ENCODE measurements around the gene GRAP. TPM values are rescaled to one million over a fixed set of nuclear protein-coding genes. Genes with fewer than 3 reads are reported as not detected.

GRAP gene
- polyA plus RNA-seq, 2 of the 4 experiments (the other 2 are of a cell fraction): 0.19 TPM

DNA sequence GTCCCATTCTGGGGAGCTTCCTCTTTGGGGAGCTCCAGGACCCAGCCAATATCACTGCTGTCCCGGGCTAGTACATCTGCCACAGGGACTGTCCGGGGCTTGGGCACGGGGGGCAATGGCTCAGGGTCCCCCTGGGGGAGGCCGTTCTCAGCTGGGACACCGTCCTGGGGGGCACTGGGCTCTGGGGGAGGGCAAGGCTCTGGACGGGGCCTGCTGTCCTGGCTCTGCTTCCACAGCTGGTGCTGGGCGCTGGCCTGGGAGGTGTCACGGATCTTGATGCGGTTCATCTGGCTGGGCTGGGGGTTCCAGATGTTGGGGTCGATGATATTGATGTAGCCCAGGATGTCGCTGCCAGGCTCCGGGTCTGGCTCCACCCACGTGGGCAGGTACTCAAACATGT is 68.7 kb downstream of the GRAP start:
- ChIA-PET POLR2A (no interaction called here), CTCF (interaction anchor here (0.6 to 20.6 kb wide), 10 partner anchors 9 to 694 kb away, joined by 3 to 215 read pairs (median 4); partner anchors contain the start of gene FAM83G)
- DNase-seq (ENCODE audit: low read depth in 1 of 2, low spot score in 1 of 2): no peak
- TF ChIP-seq FOSL2 (IDR thresholded peaks at IDR 0.05): no peak
- no peak for TF ChIP-seq FOSL2 (CRISPR knock-in tag; IDR thresholded peaks at IDR 0.05)
- TF ChIP-seq GATA3 (IDR thresholded peaks at IDR 0.05; ENCODE audit: borderline replicate concordance): no peak
- TF ChIP-seq POLR2A (IDR thresholded peaks at IDR 0.05; ENCODE audit: low read length): no peak
- TF ChIP-seq MAFK (IDR thresholded peaks at IDR 0.05; ENCODE audit: partially characterized antibody): no peak
- no peak for TF ChIP-seq PBX3 (IDR thresholded peaks at IDR 0.05)
- TF ChIP-seq HEYL (CRISPR knock-in tag; IDR thresholded peaks at IDR 0.05): no peak
- no peak for TF ChIP-seq ZNF302 (CRISPR knock-in tag; IDR thresholded peaks at IDR 0.05)
- no peak for TF ChIP-seq RNF2 (IDR thresholded peaks at IDR 0.05; ENCODE audit: borderline replicate concordance, low read depth)
- no peak for TF ChIP-seq RAD21 (conservative IDR thresholded peaks at IDR 0.05 in 1 of 2, IDR thresholded peaks at IDR 0.05 in 1 of 2)
- TF ChIP-seq ZFP36 (IDR thresholded peaks at IDR 0.05; ENCODE audit: borderline replicate concordance, partially characterized antibody): no peak
- TF ChIP-seq CBX2 (IDR thresholded peaks at IDR 0.05; ENCODE audit: borderline replicate concordance, low read depth): no peak
- TF ChIP-seq, protein P1, sequence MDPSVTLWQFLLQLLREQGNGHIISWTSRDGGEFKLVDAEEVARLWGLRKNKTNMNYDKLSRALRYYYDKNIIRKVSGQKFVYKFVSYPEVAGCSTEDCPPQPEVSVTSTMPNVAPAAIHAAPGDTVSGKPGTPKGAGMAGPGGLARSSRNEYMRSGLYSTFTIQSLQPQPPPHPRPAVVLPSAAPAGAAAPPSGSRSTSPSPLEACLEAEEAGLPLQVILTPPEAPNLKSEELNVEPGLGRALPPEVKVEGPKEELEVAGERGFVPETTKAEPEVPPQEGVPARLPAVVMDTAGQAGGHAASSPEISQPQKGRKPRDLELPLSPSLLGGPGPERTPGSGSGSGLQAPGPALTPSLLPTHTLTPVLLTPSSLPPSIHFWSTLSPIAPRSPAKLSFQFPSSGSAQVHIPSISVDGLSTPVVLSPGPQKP (IDR thresholded peaks at IDR 0.05; ENCODE audit: low read depth, low read length): no peak
- TF ChIP-seq FOSB (CRISPR knock-in tag; IDR thresholded peaks at IDR 0.05): no peak
- TF ChIP-seq E2F6 (IDR thresholded peaks at IDR 0.05; ENCODE audit: borderline replicate concordance, low read depth): no peak
- TF ChIP-seq HOXA7 (CRISPR knock-in tag; IDR thresholded peaks at IDR 0.05): no peak
- no peak for TF ChIP-seq NFE2L2 (conservative IDR thresholded peaks at IDR 0.05; ENCODE audit: low read length)
- no peak for TF ChIP-seq MAZ (IDR thresholded peaks at IDR 0.05; ENCODE audit: borderline replicate concordance, low read depth, low read length)
- TF ChIP-seq NR3C1 (IDR thresholded peaks at IDR 0.05): no peak
- no peak for TF ChIP-seq EHF (CRISPR knock-in tag; IDR thresholded peaks at IDR 0.05)
- Histone ChIP-seq H3K27ac (no peak overlapping the region), H3K4me3 (no peak overlapping the region), H3K4me2 (no peak overlapping the region), H3K4me1 (peaks cover 22% of the 10 kb centered on the region), H3K9me3 (no peaks in the 10 kb centered on the region)
- FAIRE-seq: no peak
- WGBS (ENCODE audit: missing lambda C conversion rate): 92% methylated on average over 13 of the region's 13 CpGs
- no peak for ATAC-seq

- Histone ChIP-seq H3K9me3 (no peaks in the 10 kb centered on the region), H3K27ac (no peak overlapping the region), H3K4me2 (no peak overlapping the region), H3K4me3 (no peak overlapping the region), H3K4me1 (peaks cover 18% of the 10 kb centered on the region)
- 93% methylated on average over 19 of the region's 19 CpGs for WGBS (ENCODE audit: missing lambda C conversion rate)
- DNase-seq (ENCODE audit: low read depth in 1 of 2, low spot score in 1 of 2) (no peak), ATAC-seq (no peak), FAIRE-seq (no peak)
- no peak for TF ChIP-seq HEYL (CRISPR knock-in tag; IDR thresholded peaks at IDR 0.05)
- no peak for TF ChIP-seq HDAC2 (IDR thresholded peaks at IDR 0.05)
- TF ChIP-seq, protein P1 (IDR thresholded peaks at IDR 0.05; ENCODE audit: low read depth, low read length): no peak
- no peak for TF ChIP-seq ZFP36 (IDR thresholded peaks at IDR 0.05; ENCODE audit: borderline replicate concordance, partially characterized antibody)
- POLR2A ChIA-PET: no interaction called here
- CTCF ChIA-PET: interaction anchor here (0.8 to 20.6 kb wide), 8 partner anchors 9 to 36 kb away, joined by 3 to 215 read pairs (median 5); no protein-coding TSS in a partner anchor
Measured at GRCh38 chr17:18977646-18978045, 69.1 kb downstream of the GRAP start.

DNA sequence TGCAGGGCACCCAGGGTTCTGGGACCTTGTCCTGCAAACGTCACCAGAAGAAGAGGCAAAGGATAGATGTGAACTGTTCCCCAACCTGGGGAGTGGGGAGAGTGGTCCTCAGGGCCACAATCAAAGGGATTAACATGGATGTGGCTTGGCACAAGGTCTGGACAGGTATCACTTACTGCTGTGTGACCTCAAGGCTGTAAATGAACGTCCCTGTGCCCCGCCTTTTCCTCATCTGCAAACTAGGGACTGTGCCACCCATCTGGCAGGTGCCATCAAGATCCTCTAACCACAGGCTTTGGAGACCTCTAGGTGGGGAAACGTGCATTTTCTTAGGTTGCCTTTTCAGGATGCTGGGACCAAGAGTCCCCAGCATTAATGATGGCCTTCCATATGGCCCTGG is 69.7 kb downstream of the GRAP start:
- H3K4me1 ChIP-seq: peaks cover 11% of the 10 kb centered on the region
- H3K9me3 ChIP-seq: no peaks in the 10 kb centered on the region
- H3K4me2 ChIP-seq: no peak overlapping the region
- no peak overlapping the region for H3K4me3 ChIP-seq
- no peak for TF ChIP-seq EHF (CRISPR knock-in tag; IDR thresholded peaks at IDR 0.05)
- no peak for FAIRE-seq
- ChIA-PET POLR2A (no interaction called here), CTCF (interaction anchor here (1.1 to 20.6 kb wide), 6 partner anchors 8 to 23 kb away, joined by 3 to 215 read pairs (median 7); no protein-coding TSS in a partner anchor)
- H3K27ac ChIP-seq: no peak overlapping the region
- 87% methylated on average over 4 of the region's 4 CpGs for WGBS (ENCODE audit: missing lambda C conversion rate)
- DNase-seq (ENCODE audit: low read depth in 1 of 2, low spot score in 1 of 2): no peak
- no peak for ATAC-seq
